ENCODE results near the gene FABP3.

DNA sequence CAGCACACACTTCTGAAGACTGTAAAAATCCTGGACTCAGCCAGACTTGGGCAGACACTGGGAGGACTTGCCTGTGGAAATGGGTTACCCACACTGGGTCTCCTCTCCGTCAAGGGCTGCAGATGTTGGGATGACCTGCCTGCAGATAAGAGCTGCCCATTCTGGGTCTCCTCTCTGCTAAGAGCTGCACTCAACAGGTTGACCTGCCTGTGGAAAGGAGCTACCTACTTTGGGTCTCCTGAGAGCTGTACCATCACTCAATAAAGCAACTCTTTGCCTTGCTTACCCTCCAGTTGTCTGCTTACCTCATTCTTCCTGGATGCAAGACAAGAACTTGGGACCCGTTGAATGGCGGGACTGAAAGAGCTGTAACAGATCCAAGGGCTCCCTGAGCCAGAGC is 47.9 kb downstream of the FABP3 start:
- TF ChIP-seq CREB1 (IDR thresholded peaks at IDR 0.05; ENCODE audit: low read depth) (no peak), FOS (IDR thresholded peaks at IDR 0.05; ENCODE audit: borderline replicate concordance, extremely low read depth, insufficient read length) (no peak), JUND (IDR thresholded peaks at IDR 0.05; ENCODE audit: low read depth, low read length) (no peak), BHLHE40 (IDR thresholded peaks at IDR 0.05; ENCODE audit: borderline replicate concordance in 1 of 2, low read depth in 2 of 2, low read length in 1 of 2) (no peak), ZNF274 (IDR thresholded peaks at IDR 0.05; ENCODE audit: insufficient read depth, insufficient read length) (no peak), SMC3 (IDR thresholded peaks at IDR 0.05; ENCODE audit: borderline replicate concordance, low read length) (no peak), HDAC2 (IDR thresholded peaks at IDR 0.05) (no peak), PAX5 (IDR thresholded peaks at IDR 0.05; ENCODE audit: borderline replicate concordance, low read depth, low read length) (no peak), RCOR1 (conservative IDR thresholded peaks at IDR 0.05; ENCODE audit: low read depth, low read length) (no peak)
- TF ChIP-seq, protein P1, sequence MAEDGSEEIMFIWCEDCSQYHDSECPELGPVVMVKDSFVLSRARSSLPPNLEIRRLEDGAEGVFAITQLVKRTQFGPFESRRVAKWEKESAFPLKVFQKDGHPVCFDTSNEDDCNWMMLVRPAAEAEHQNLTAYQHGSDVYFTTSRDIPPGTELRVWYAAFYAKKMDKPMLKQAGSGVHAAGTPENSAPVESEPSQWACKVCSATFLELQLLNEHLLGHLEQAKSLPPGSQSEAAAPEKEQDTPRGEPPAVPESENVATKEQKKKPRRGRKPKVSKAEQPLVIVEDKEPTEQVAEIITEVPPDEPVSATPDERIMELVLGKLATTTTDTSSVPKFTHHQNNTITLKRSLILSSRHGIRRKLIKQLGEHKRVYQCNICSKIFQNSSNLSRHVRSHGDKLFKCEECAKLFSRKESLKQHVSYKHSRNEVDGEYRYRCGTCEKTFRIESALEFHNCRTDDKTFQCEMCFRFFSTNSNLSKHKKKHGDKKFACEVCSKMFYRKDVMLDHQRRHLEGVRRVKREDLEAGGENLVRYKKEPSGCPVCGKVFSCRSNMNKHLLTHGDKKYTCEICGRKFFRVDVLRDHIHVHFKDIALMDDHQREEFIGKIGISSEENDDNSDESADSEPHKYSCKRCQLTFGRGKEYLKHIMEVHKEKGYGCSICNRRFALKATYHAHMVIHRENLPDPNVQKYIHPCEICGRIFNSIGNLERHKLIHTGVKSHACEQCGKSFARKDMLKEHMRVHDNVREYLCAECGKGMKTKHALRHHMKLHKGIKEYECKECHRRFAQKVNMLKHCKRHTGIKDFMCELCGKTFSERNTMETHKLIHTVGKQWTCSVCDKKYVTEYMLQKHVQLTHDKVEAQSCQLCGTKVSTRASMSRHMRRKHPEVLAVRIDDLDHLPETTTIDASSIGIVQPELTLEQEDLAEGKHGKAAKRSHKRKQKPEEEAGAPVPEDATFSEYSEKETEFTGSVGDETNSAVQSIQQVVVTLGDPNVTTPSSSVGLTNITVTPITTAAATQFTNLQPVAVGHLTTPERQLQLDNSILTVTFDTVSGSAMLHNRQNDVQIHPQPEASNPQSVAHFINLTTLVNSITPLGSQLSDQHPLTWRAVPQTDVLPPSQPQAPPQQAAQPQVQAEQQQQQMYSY (CRISPR knock-in tag; IDR thresholded peaks at IDR 0.05): no peak
- TF ChIP-seq, protein P2, sequence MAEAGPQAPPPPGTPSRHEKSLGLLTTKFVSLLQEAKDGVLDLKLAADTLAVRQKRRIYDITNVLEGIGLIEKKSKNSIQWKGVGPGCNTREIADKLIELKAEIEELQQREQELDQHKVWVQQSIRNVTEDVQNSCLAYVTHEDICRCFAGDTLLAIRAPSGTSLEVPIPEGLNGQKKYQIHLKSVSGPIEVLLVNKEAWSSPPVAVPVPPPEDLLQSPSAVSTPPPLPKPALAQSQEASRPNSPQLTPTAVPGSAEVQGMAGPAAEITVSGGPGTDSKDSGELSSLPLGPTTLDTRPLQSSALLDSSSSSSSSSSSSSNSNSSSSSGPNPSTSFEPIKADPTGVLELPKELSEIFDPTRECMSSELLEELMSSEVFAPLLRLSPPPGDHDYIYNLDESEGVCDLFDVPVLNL (IDR thresholded peaks at IDR 0.05; ENCODE audit: low read depth, low read length): no peak
- TF ChIP-seq, protein P3, sequence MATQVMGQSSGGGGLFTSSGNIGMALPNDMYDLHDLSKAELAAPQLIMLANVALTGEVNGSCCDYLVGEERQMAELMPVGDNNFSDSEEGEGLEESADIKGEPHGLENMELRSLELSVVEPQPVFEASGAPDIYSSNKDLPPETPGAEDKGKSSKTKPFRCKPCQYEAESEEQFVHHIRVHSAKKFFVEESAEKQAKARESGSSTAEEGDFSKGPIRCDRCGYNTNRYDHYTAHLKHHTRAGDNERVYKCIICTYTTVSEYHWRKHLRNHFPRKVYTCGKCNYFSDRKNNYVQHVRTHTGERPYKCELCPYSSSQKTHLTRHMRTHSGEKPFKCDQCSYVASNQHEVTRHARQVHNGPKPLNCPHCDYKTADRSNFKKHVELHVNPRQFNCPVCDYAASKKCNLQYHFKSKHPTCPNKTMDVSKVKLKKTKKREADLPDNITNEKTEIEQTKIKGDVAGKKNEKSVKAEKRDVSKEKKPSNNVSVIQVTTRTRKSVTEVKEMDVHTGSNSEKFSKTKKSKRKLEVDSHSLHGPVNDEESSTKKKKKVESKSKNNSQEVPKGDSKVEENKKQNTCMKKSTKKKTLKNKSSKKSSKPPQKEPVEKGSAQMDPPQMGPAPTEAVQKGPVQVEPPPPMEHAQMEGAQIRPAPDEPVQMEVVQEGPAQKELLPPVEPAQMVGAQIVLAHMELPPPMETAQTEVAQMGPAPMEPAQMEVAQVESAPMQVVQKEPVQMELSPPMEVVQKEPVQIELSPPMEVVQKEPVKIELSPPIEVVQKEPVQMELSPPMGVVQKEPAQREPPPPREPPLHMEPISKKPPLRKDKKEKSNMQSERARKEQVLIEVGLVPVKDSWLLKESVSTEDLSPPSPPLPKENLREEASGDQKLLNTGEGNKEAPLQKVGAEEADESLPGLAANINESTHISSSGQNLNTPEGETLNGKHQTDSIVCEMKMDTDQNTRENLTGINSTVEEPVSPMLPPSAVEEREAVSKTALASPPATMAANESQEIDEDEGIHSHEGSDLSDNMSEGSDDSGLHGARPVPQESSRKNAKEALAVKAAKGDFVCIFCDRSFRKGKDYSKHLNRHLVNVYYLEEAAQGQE (IDR thresholded peaks at IDR 0.05; ENCODE audit: low read depth, low read length): no peak
- TF ChIP-seq, protein P4, sequence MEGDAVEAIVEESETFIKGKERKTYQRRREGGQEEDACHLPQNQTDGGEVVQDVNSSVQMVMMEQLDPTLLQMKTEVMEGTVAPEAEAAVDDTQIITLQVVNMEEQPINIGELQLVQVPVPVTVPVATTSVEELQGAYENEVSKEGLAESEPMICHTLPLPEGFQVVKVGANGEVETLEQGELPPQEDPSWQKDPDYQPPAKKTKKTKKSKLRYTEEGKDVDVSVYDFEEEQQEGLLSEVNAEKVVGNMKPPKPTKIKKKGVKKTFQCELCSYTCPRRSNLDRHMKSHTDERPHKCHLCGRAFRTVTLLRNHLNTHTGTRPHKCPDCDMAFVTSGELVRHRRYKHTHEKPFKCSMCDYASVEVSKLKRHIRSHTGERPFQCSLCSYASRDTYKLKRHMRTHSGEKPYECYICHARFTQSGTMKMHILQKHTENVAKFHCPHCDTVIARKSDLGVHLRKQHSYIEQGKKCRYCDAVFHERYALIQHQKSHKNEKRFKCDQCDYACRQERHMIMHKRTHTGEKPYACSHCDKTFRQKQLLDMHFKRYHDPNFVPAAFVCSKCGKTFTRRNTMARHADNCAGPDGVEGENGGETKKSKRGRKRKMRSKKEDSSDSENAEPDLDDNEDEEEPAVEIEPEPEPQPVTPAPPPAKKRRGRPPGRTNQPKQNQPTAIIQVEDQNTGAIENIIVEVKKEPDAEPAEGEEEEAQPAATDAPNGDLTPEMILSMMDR (IDR thresholded peaks at IDR 0.05 in 2 of 3, conservative IDR thresholded peaks at IDR 0.05 in 1 of 3; ENCODE audit: control insufficient read depth in 2 of 3, extremely low read depth in 1 of 3, insufficient read depth in 1 of 3, low read depth in 3 of 3, low read length in 3 of 3): no peak
- TF ChIP-seq, protein P5, sequence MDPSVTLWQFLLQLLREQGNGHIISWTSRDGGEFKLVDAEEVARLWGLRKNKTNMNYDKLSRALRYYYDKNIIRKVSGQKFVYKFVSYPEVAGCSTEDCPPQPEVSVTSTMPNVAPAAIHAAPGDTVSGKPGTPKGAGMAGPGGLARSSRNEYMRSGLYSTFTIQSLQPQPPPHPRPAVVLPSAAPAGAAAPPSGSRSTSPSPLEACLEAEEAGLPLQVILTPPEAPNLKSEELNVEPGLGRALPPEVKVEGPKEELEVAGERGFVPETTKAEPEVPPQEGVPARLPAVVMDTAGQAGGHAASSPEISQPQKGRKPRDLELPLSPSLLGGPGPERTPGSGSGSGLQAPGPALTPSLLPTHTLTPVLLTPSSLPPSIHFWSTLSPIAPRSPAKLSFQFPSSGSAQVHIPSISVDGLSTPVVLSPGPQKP (IDR thresholded peaks at IDR 0.05; ENCODE audit: low read depth, low read length): no peak

Measured in GM12878 (cell line).